Muscle layer of colon (tissue), 2 donors: ENCODE results near the gene RNF225.
A peak's percentile ranks its signal among the peaks of the same experiment; 100 is the strongest.
"Not testable (repeated sequence)": the region's sequence is repeated elsewhere in the genome, so short reads cannot be mapped to it uniquely, and the experiment has no call there.

ENCODE experiments used
- H3K27ac ChIP-seq: one replicate; pipeline ENCODE4 v1.7.0; 2013; ENCODE audit warnings: low read depth, mild to moderate bottlenecking, low read length, moderate library complexity
- H3K27me3 ChIP-seq, 2 donors: one replicate each; pipeline ENCODE4 v1.7.0; 2013; ENCODE audit warnings: low read length in 2 of 2, mild to moderate bottlenecking in 2 of 2; ENCODE audit not compliant: insufficient read depth in 2 of 2, control insufficient read depth in 1 of 2
- H3K36me3 ChIP-seq: one replicate; pipeline ENCODE4 v1.7.0; 2013; ENCODE audit warnings: mild to moderate bottlenecking, low read length; ENCODE audit not compliant: insufficient read depth
- H3K4me1 ChIP-seq: one replicate; pipeline ENCODE4 v1.7.0; 2013; ENCODE audit warnings: mild to moderate bottlenecking, low read length; ENCODE audit not compliant: insufficient read depth
- H3K4me3 ChIP-seq, 2 donors: one replicate each; pipeline ENCODE4 v1.7.0; 2013; ENCODE audit warnings: low read length in 2 of 2, low read depth in 1 of 2, mild to moderate bottlenecking in 1 of 2, moderate library complexity in 1 of 2
- H3K9ac ChIP-seq: one replicate; pipeline ENCODE4 v1.7.0; 2013; ENCODE audit warnings: low read length
- H3K9me3 ChIP-seq: one replicate; pipeline ENCODE4 v1.7.0; 2013; ENCODE audit warnings: mild to moderate bottlenecking, low read length
- donor health status: abdominal sarcoma.
- donor health status: Adenocarcinoma of cecum.

The RNF225 gene

GRCh38 chr19:58366585-58367430 lies 28.6 kb upstream of the RNF225 start:
- Histone ChIP-seq H3K9me3 (no peaks in the 10 kb centered on the region), H3K27me3 (peaks cover 0 to 18% of the 10 kb centered on the region in 2 donors)

GRCh38 chr19:58367698-58368454 lies 27.6 kb upstream of the RNF225 start:
- H3K9me3 ChIP-seq, result no peaks in the 10 kb centered on the region
- no peak overlapping the region for H3K27ac ChIP-seq
- H3K4me1 ChIP-seq, result no peaks in the 10 kb centered on the region
- no peak overlapping the region for H3K4me3 ChIP-seq
- H3K27me3 ChIP-seq, result peaks cover 0 to 18% of the 10 kb centered on the region in 2 donors
- no peak overlapping the region for H3K9ac ChIP-seq
- no peaks in the 10 kb centered on the region for H3K36me3 ChIP-seq

More at GRCh38 chr19:58366585-58367430, 28.6 kb upstream of the RNF225 start:
- Histone ChIP-seq H3K9ac (no peak overlapping the region), H3K36me3 (no peaks in the 10 kb centered on the region), H3K4me3 (no peak overlapping the region), H3K4me1 (no peaks in the 10 kb centered on the region), H3K27ac (no peak overlapping the region)

- peaks cover 0 to 18% of the 10 kb centered on the region in 2 donors for H3K27me3 ChIP-seq
- no peak overlapping the region for H3K9ac ChIP-seq
- H3K9me3 ChIP-seq, result no peaks in the 10 kb centered on the region
- H3K4me1 ChIP-seq, result no peaks in the 10 kb centered on the region
- H3K36me3 ChIP-seq, result no peaks in the 10 kb centered on the region
- H3K27ac ChIP-seq, result no peak overlapping the region
- no peak overlapping the region for H3K4me3 ChIP-seq
Observed at GRCh38 chr19:58368561-58369360, 26.7 kb upstream of the RNF225 start.

GRCh38 chr19:58372311-58373133 lies 22.9 kb upstream of the RNF225 start:
- Histone ChIP-seq H3K9ac (no peak overlapping the region), H3K4me1 (no peaks in the 10 kb centered on the region), H3K9me3 (no peaks in the 10 kb centered on the region), H3K27me3 (peaks cover 0 to 6% of the 10 kb centered on the region in 2 donors), H3K36me3 (no peaks in the 10 kb centered on the region), H3K4me3 (no peak overlapping the region), H3K27ac (no peak overlapping the region)

- Histone ChIP-seq H3K27ac (no peak overlapping the region), H3K27me3 (no peaks in the 10 kb centered on the region), H3K9ac (no peak overlapping the region), H3K4me3 (no peak overlapping the region), H3K36me3 (no peaks in the 10 kb centered on the region), H3K9me3 (no peaks in the 10 kb centered on the region), H3K4me1 (no peaks in the 10 kb centered on the region)
Observed at GRCh38 chr19:58374200-58374599, 21.3 kb upstream of the RNF225 start.

DNA sequence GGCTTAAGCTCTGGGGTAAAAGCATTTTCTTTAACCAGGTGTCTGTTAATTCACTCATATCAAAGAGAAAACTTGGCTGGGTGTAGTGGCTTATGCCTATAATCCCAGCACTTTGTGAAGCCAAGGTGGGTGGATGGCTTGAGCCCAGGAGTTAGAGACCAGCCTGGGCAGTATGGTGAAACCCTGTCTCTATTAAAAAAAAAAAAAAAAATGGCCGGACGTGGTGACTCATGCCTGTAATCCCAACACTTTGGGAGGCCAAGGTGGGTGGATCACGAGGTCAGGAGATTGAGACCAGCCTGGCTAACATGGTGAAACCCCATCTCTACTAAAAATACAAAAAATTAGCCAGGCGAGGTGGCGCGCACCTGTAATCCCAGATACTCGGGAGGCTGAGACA lies 18.7 kb upstream of the RNF225 start:
- not testable (repeated sequence) for H3K36me3 ChIP-seq, H3K27me3 ChIP-seq, H3K27ac ChIP-seq, H3K4me3 ChIP-seq, H3K9ac ChIP-seq, H3K9me3 ChIP-seq
- H3K4me1 ChIP-seq, result peaks cover 11% of the 10 kb centered on the region

DNA sequence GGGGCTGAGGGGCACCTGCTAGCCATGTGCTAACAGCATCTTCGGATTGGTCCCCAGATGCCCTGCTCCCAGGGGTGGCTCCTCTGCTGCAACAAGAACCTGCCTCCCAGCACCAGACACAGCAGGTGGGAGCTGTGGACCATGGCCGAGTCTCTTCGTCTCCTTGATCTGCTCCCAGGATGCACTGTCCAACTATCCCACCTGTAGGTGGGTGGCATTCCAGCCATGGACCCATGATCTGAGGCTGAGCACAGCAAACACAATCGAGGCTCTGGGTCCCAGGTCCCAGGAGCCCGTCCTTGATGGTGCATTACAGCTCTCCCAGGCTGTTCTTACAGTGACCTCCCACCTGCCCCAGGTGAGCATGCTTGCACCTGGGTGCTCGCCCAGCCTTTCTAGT lies 16.2 kb upstream of the RNF225 start:
- Histone ChIP-seq H3K4me3 (no peak overlapping the region), H3K9me3 (no peaks in the 10 kb centered on the region), H3K36me3 (no peaks in the 10 kb centered on the region), H3K4me1 (peaks cover 16% of the 10 kb centered on the region), H3K9ac (no peak overlapping the region), H3K27ac (no peak overlapping the region), H3K27me3 (no peaks in the 10 kb centered on the region)

DNA sequence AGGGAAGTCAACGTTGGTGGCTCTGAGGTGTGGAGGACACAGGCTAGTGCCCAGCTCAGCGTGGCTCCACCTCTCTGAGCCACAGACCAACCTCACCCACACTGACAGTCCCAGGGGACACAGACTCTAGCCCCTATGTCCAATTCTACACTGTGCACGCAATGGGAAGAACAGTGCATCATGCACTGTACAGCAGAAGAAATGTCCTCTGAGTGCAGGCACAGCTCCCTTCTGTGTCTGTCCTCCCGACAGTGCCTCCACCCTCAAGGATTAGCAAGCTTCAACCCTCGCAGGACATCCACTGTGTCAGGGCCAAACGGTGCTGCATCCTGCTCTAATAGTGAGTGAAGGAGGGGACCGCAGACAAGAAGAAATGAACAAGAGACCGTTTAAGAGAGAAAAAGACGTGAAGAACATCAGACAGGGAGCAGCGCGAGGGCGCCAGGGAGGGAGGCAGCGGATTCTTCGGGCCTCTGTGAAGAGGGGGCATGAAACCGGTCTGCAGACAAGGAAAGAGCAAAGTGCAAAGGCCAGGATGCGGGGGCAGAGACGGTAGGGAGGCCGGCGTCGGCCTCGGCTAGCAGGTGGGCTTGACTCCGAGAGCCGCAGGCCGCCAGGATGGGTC lies 15.3 kb upstream of the RNF225 start:
- Histone ChIP-seq H3K4me3 (peak overlapping the region; percentile 85 to 91), H3K9ac (peak overlapping the region; percentile 23), H3K4me1 (peaks cover 16% of the 10 kb centered on the region), H3K36me3 (no peaks in the 10 kb centered on the region), H3K9me3 (no peaks in the 10 kb centered on the region), H3K27ac (peak overlapping the region; percentile 95), H3K27me3 (no peaks in the 10 kb centered on the region)

DNA sequence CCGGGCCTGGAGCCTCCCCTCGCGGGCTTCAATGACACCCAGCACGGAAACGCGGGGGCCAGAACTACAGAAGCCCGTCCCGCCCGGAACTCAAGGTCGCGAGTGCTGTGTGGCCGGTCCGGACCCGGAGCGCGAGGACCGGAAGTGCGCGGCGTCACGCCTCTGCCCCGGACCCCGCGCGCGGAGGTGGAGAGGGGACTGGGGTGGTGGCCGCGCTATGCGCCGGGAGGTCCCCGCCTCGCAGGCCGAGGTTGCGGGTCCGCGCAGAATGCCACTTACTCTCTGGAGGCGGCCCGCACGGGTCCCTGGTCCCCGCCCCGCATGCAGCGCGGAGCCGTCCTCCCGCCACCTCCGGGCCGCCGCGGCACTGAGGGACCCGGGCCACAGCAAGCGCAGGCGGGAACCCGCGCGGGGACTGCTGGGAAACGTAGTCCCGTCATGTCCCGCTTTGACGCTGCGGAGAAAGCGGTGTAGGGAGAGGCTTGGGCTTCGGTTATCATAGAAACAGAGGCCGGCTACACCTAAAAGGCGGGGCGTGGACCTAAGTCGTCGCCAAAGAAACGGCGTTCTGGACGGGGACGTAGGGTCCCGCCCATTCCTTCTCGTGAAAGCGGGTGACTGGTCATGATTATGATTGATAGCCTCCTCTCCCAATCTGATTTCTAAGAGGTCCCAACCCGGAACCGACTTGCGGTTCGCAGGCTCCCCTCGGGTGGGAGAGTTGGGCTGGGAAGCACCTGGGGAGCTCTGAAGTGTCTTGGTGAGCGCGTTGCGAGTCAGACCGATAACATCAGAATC lies 14.6 kb upstream of the RNF225 start, which contains the start of gene ZNF837:
Gene ZNF837, minus strand, starts transcription at position 369 of the 798 bp plus-strand sequence. CDS start 11,698 bp downstream, outside the sequence.
- Histone ChIP-seq H3K9ac (peak within 1 kb of the TSS; percentile 23), H3K9me3 (no peaks in the 10 kb centered on the region), H3K4me3 (peak within 1 kb of the TSS; percentile 85 to 91), H3K27ac (peak within 1 kb of the TSS; percentile 95), H3K4me1 (peaks cover 23% of the 10 kb centered on the region), H3K36me3 (no peaks in the 10 kb centered on the region), H3K27me3 (no peaks in the 10 kb centered on the region)
